Cardiac septum (tissue), 1 donor: Measurements from ENCODE around the gene ZNF408. TPM values are rescaled to one million over a fixed set of nuclear protein-coding genes. Genes with fewer than 3 reads are reported as not detected.
A peak's percentile ranks its signal among the peaks of the same experiment; 100 is the strongest.

ENCODE experiments used
- DNase-seq: peaks from one replicate; pipeline ENCODE4 v3.0.0-alpha.2; 2020; ENCODE audit warnings: low spot score
- intact Hi-C: fragments of 100-400 bp; cut with DNase I; formaldehyde crosslinking; loops from one replicate; pipeline ENCODE4 v1.14.0; 2022
- total RNA-seq: library from RNA; stranded (reverse); fragmentation: NEBNext Ultra II Directional; extraction: Animal tissue kit (Norgen Biotek cat#: 25700); gene quantifications from one replicate; pipeline ENCODE4 v1.2.1, GENCODE V29; 2021
- donor health status: DM: no; HTN: no; CAD: no.

ZNF408 gene
- total RNA-seq, 1 donor from 2014 or later = 6.7 TPM

GRCh38 chr11:46719543-46720218, 18.9 kb downstream of the ZNF408 start:
- DNase-seq = no peak
- intact Hi-C loops = no loop called here

DNA sequence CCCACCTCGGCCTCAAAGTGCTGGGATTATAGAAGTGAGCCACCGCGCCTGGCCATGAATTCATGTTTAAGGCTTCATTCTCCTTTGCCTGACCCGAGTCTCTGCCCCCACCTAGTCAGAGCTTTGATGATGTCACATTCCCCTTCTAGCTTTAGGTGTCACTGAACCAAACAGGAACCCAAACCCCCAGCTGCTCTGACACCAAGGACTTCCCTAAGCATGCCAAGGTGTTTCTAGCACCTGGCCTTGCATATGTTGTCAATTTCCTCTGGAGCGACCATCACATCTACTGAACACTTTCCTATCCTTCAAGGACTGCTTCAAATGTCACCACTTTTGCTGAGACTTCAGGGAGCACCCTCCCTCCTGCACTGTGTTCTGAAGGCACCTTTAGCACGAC, 20.5 kb downstream of the ZNF408 start:
- DNase-seq = no peak
- intact Hi-C loops = no loop called here

DNA sequence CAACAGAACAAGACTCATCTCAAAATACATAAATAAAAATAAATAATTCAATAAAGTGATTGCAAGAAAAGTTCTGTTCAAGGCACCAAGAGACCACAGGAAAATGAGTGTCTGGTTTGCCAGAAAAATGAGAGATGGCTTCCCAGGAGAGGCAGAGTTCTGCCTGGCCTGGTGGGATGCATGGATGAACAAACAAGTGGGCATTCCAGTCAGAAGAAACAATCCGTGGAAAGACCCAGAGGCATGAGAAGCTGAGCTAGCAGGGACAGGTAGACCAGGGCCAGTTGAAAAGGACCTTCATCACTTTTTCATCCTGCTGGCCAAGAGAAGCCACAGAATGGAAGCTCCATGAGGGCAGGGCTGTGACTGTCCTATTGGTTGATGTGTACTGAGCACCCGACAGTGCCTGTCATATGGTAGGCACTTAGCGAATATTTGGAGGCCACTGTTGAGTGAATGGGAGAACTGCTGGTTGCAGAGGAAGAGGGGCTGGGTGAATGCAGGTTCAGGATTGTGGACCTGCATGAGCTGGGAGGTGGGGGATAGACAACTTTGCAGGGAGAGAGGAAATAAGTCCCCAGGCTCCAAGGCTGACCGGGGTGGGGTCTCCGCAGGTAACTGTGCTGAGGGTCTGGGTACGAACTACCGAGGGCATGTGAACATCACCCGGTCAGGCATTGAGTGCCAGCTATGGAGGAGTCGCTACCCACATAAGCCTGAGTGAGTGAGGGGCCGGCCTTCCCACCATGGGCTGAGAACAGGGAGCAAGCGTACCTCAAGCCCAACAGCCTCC, 21.9 kb downstream of the ZNF408 start:
- no peak for DNase-seq
- intact Hi-C loops = no loop called here

- DNase-seq = no peak
- intact Hi-C loops = no loop called here
These were observed 22.5 kb downstream of the ZNF408 start for GRCh38 chr11:46723359-46723680.

DNA sequence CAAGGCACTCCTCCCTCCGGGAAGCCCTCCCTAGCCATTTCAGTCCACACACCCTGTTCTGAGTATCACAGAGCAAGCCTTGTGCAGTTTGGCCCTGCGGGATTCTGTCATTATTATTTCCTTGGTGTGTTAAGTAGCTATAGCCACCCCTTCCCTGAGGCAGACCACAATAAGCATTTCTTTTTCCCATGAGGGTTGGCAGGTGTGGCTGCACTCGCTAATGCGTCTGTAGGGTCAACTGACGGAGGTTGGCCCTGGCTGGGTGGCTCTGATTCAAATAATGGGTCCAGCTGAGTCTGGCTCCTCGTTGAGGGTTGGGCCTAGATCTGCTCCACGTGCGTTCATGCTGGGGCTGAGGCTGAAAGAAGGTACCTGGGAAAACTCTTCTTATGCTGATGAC, 23.3 kb downstream of the ZNF408 start:
- no peak for DNase-seq
- intact Hi-C loops = no loop called here

- intact Hi-C loops = no loop called here
- DNase-seq = no peak
These were observed 24.7 kb downstream of the ZNF408 start for GRCh38 chr11:46725338-46726205.

DNA sequence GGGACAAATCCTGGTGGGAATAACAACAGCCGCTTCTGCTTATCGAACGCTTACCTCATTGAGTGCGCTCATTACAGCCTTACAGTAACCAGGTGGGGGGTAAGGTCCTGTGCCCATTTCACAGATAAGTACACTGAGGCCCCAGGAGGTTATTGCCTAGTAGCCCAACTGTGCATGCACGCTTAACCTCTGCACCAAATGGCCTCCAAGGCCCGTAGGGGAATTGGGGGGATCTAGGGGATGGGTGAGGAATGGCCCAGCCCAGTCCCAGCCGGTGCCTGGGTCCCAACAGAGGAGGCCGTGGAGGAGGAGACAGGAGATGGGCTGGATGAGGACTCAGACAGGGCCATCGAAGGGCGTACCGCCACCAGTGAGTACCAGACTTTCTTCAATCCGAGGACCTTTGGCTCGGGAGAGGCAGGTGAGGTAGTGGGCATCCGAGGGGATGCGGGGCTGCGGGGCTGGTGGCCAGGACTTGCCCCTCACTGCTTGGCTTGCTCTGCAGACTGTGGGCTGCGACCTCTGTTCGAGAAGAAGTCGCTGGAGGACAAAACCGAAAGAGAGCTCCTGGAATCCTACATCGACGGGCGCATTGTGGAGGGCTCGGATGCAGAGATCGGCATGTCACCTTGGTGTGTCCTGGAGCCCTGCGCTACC, 25.5 kb downstream of the ZNF408 start:
- intact Hi-C loops = no loop called here
- peak; percentile 56 for DNase-seq

GRCh38 chr11:46727952-46728658, 27.3 kb downstream of the ZNF408 start:
- intact Hi-C loops = no loop called here
- no peak for DNase-seq

DNA sequence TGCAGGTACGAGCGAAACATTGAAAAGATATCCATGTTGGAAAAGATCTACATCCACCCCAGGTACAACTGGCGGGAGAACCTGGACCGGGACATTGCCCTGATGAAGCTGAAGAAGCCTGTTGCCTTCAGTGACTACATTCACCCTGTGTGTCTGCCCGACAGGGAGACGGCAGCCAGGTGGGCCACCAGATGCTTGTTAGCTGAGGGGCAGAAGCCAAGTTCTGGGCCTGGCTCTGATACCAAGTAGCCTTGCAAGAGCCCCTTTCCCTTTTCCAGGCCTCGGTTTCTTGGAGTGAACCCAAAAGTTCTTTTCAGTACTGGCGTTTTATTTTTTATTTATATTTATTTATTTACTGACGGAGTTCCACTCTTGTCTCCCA, 27.8 kb downstream of the ZNF408 start:
- intact Hi-C loops = no loop called here
- peak; percentile 73 for DNase-seq

- intact Hi-C loops = no loop called here
- DNase-seq = peak; percentile 65
These were observed 28.5 kb downstream of the ZNF408 start for GRCh38 chr11:46729110-46730027.

DNA sequence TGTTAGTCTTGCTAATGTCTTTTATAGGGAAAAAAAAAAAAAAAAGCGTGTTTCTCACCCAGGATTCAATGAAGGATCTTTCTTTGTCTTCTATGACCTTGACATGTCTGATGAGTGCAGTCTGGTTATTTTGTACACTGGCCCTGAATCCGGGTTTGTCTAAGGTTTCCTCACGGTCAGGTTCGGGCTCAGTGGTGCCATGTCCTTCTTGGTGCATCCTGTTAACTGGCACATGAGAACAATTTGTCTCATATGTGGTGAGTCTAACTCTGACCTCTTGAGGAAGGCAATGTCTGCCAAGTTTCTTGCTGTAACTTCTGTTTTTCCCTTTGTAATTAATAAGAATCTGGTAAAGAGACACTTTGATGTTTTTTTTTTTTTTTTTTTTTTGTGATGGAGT, 30.7 kb downstream of the ZNF408 start:
- intact Hi-C loops = no loop called here

DNA sequence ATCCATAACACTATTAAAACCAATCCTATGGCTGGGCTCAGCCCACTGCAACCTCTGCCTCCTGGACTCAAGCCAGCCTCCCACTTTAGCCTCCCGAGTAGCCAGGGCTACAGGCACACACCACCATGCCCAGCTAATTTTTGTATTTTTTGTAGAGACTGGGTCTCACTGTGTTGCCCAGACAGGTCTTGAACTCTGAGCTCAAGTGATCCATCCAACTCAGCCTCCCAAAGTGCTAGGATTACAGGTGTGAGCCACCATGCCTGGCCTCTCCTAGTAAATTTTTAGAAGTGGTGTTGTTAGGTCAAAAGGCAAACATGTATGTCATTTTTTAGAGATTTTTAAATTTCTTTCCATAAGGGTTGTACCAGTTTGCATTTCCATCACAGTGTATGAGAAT, 32.4 kb downstream of the ZNF408 start:
- peak; percentile 33 for DNase-seq
- intact Hi-C loops = no loop called here

More for the DNA sequence above, 30.7 kb downstream of the ZNF408 start:
- no peak for DNase-seq

- DNase-seq = no peak
- intact Hi-C loops = no loop called here
These were observed 35.3 kb downstream of the ZNF408 start for GRCh38 chr11:46736146-46736545.

DNA sequence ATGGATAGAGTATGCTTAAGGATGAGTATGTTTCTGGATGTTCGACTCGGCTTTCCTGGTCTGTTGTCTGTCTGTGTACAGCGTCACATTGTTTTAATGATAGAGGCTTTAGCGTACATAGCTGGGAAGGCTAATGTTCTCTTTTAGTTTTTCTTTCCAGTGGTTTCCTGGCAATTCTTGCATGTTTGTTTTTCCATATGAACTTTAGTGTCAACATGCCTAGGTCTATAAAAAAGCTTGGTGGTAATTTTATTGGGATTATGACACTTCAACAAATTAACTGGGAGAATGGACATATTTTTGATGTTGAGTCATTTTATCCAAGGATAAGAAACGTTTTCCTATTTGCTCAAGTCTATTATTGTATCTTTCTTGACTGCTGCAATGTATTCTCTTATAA, 35.8 kb downstream of the ZNF408 start:
- intact Hi-C loops = no loop called here
- DNase-seq = no peak

DNA sequence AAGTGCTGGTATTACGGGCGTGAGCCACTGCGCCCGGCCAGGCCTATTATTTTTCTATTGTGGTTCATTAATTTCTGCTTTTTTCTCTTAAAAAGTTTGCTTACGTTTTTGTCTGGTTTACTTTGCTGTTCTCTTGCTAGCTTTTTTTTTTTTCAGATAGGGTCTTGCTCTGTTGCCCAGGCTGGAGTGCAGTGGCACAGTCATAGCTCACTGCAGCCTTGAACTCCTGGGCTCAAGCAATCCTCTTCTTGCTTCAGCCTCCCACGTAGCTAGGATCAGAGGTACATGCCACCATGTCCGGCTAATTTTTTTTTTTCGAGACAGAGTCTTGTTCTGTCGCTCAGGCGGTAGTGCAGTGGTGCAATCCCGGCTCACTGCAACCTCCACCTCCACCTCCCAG, 36.9 kb downstream of the ZNF408 start:
- no peak for DNase-seq
- intact Hi-C loops = no loop called here

- intact Hi-C loops = no loop called here
- DNase-seq = no peak
These were observed 38.1 kb downstream of the ZNF408 start for GRCh38 chr11:46738887-46739286.

- intact Hi-C loops = no loop called here
- no peak for DNase-seq
These were observed 41.0 kb downstream of the ZNF408 start for GRCh38 chr11:46741600-46742484.
